H9 (cell line): Measurements from ENCODE around the gene STKLD1. TPM values are rescaled to one million over a fixed set of nuclear protein-coding genes. Genes with fewer than 3 reads are reported as not detected.

Experiments used
- DNase-seq: peaks from one replicate; pipeline ENCODE4 v3.0.0-alpha.2; 2017
- H2AFZ ChIP-seq: one replicate; pipeline ENCODE4 v1.6.1; 2013; ENCODE audit warnings: mild to moderate bottlenecking, low read length, control low read depth, moderate library complexity
- H2AK5ac ChIP-seq: 2 replicates; pipeline ENCODE4 v1.6.1; 2013; ENCODE audit warnings: low read length, control low read depth, mixed read lengths; ENCODE audit not compliant: insufficient read length
- H2BK120ac ChIP-seq: one replicate; pipeline ENCODE4 v1.6.1; 2013; ENCODE audit warnings: low read depth, mild to moderate bottlenecking, low read length, control low read depth, inconsistent platforms; ENCODE audit not compliant: poor library complexity, severe bottlenecking
- H2BK12ac ChIP-seq: 2 replicates; pipeline ENCODE4 v1.6.1; 2013; ENCODE audit warnings: low read length, control low read depth, mixed read lengths, low read depth; ENCODE audit not compliant: insufficient read length
- H2BK15ac ChIP-seq: 2 replicates; pipeline ENCODE4 v1.6.1; 2013; ENCODE audit warnings: low read depth, low read length, control low read depth
- H2BK20ac ChIP-seq: one replicate; pipeline ENCODE4 v1.6.1; 2013; ENCODE audit warnings: low read depth, mild to moderate bottlenecking, low read length, control low read depth, inconsistent platforms; ENCODE audit not compliant: poor library complexity, severe bottlenecking
- H2BK5ac ChIP-seq: 2 replicates; pipeline ENCODE4 v1.6.1; 2013; ENCODE audit warnings: low read length, control low read depth, mixed read lengths; ENCODE audit not compliant: insufficient read length
- H3K14ac ChIP-seq: 2 replicates; pipeline ENCODE4 v1.6.1; 2013; ENCODE audit warnings: low read length, control low read depth; ENCODE audit not compliant: insufficient read depth
- H3K18ac ChIP-seq: 2 replicates; pipeline ENCODE4 v1.6.1; 2013; ENCODE audit warnings: low read depth, mild to moderate bottlenecking, mixed read lengths, low read length, control low read depth; ENCODE audit not compliant: insufficient read length
- H3K23ac ChIP-seq: 2 replicates; pipeline ENCODE4 v1.6.1; 2013; ENCODE audit warnings: low read length, control low read depth, mixed read lengths, low read depth; ENCODE audit not compliant: insufficient read length
- H3K23me2 ChIP-seq: 2 replicates; pipeline ENCODE4 v1.6.1; 2013; ENCODE audit warnings: low read depth, mild to moderate bottlenecking, mixed read lengths, low read length, control low read depth; ENCODE audit not compliant: insufficient read length, poor library complexity, severe bottlenecking
- H3K27ac ChIP-seq: 2 replicates; pipeline ENCODE4 v1.5.1; 2013; ENCODE audit warnings: low read length, control low read depth, mixed read lengths, low read depth; ENCODE audit not compliant: insufficient read length
- H3K27me3 ChIP-seq: 2 replicates; pipeline ENCODE4 v1.6.1; 2013; ENCODE audit warnings: low read length, control low read depth, inconsistent platforms; ENCODE audit not compliant: insufficient read depth
- H3K4ac ChIP-seq: 2 replicates; pipeline ENCODE4 v1.6.1; 2013; ENCODE audit warnings: low read depth, mild to moderate bottlenecking, control low read depth, inconsistent platforms, low read length, moderate library complexity
- H3K4me1 ChIP-seq: 2 replicates; pipeline ENCODE4 v1.6.1; 2013; ENCODE audit warnings: low read length, control low read depth, inconsistent platforms; ENCODE audit not compliant: insufficient read depth
- H3K4me2 ChIP-seq: 2 replicates; pipeline ENCODE4 v1.6.1; 2013; ENCODE audit warnings: low read length, control low read depth, mixed read lengths; ENCODE audit not compliant: insufficient read length, insufficient read depth
- H3K56ac ChIP-seq: 2 replicates; pipeline ENCODE4 v1.6.1; 2013; ENCODE audit warnings: low read depth, mild to moderate bottlenecking, mixed read lengths, low read length, control low read depth; ENCODE audit not compliant: insufficient read length
- H3K79me1 ChIP-seq: 2 replicates; pipeline ENCODE4 v1.6.1; 2013; ENCODE audit warnings: low read depth, mild to moderate bottlenecking, moderate library complexity, low read length, control low read depth, inconsistent platforms; ENCODE audit not compliant: insufficient read depth, poor library complexity, severe bottlenecking
- H3K79me2 ChIP-seq: 2 replicates; pipeline ENCODE4 v1.6.1; 2013; ENCODE audit warnings: low read length, control low read depth, inconsistent platforms; ENCODE audit not compliant: insufficient read depth
- H3K9ac ChIP-seq: 2 replicates; pipeline ENCODE4 v1.6.1; 2013; ENCODE audit warnings: low read length, control low read depth, mixed read lengths; ENCODE audit not compliant: insufficient read length; ENCODE audit errors: extremely low read depth
- H3K9me3 ChIP-seq: one replicate; pipeline ENCODE4 v1.6.1; 2013; ENCODE audit warnings: low read depth, low read length, inconsistent platforms; ENCODE audit not compliant: control insufficient read depth
- H3T11ph ChIP-seq: one replicate; pipeline ENCODE4 v1.6.1; 2013; ENCODE audit warnings: mild to moderate bottlenecking, low read length, control low read depth, inconsistent platforms
- H4K20me1 ChIP-seq: one replicate; pipeline ENCODE4 v1.6.1; 2013; ENCODE audit not compliant: control insufficient read depth, insufficient read length, insufficient read depth
- H4K5ac ChIP-seq: 2 replicates; pipeline ENCODE4 v1.6.1; 2013; ENCODE audit warnings: low read depth, mild to moderate bottlenecking, mixed read lengths, low read length, control low read depth; ENCODE audit not compliant: insufficient read length
- H4K8ac ChIP-seq: replicated peaks from 2 replicates; pipeline ENCODE4 v1.6.1; 2013; ENCODE audit warnings: low read length, control low read depth, mixed read lengths, low read depth; ENCODE audit not compliant: insufficient read length
- H4K91ac ChIP-seq: 2 replicates; pipeline ENCODE4 v1.6.1; 2013; ENCODE audit warnings: low read depth, mild to moderate bottlenecking, moderate library complexity, mixed read lengths, low read length, control low read depth; ENCODE audit not compliant: insufficient read length
- H3K27ac Mint-ChIP-seq, 3 experiments: 2 replicates in 2 of 3; 3 replicates in 1 of 3; pipeline ENCODE4 v1.8.0; 2020 to 2021; ENCODE audit warnings: mixed read lengths in 3 of 3, mild to moderate bottlenecking in 1 of 3, moderate library complexity in 1 of 3
- H3K27me3 Mint-ChIP-seq: 2 replicates; pipeline ENCODE4 v1.8.0; 2021; ENCODE audit warnings: low read depth, mild to moderate bottlenecking, moderate library complexity, mixed read lengths
- H3K36me3 Mint-ChIP-seq, 3 experiments: 2 replicates in 2 of 3; 3 replicates in 1 of 3; pipeline ENCODE4 v1.8.0; 2020 to 2021; ENCODE audit warnings: low read depth in 3 of 3, mixed read lengths in 3 of 3; ENCODE audit not compliant: insufficient read depth in 1 of 3
- H3K4me1 Mint-ChIP-seq, 2 experiments: 2 replicates each; pipeline ENCODE4 v1.8.0; 2020; ENCODE audit warnings: mixed read lengths in 2 of 2
- H3K4me3 Mint-ChIP-seq, 2 experiments: 2 replicates in 1 of 2; 3 replicates in 1 of 2; pipeline ENCODE4 v1.8.0; 2020 to 2021; ENCODE audit warnings: mild to moderate bottlenecking in 2 of 2, mixed read lengths in 2 of 2, moderate library complexity in 1 of 2
- H3K9me3 Mint-ChIP-seq, 2 experiments: 2 replicates in 1 of 2; 3 replicates in 1 of 2; pipeline ENCODE4 v1.8.0; 2020; ENCODE audit warnings: mild to moderate bottlenecking in 2 of 2, mixed read lengths in 2 of 2, moderate library complexity in 1 of 2
- CTCF ChIP-seq: fragments of 200-600 bp; sonication (generic); conservative IDR thresholded peaks from 3 replicates; pipeline ENCODE4 v1.8.0; 2021; ENCODE audit warnings: antibody characterized with exemption, mild to moderate bottlenecking
- WGBS: extraction: QIAGEN DNeasy Blood & Tissue Kit; methylation state at CpG from one replicate; pipeline ENCODE4 v1.1.7; 2013; ENCODE audit warnings: missing lambda C conversion rate, low lambda C conversion rate, mixed read lengths; ENCODE audit not compliant: insufficient read length; ENCODE audit errors: extremely low coverage; 5-methylcytosine and 5-hydroxymethylcytosine counted together
- total RNA-seq: library from RNA; stranded (reverse); gene quantifications from 2 replicates; pipeline ENCODE4 v1.2.1, GENCODE V29; 2021

STKLD1 gene
- total RNA-seq, 1 experiment from 2014 or later, result 0.57 TPM

GRCh38 chr9:133429641-133430161, 53.5 kb downstream of the STKLD1 start:
- peak; percentile 87 for DNase-seq
- peak overlapping the region; percentile 61 to 78 for H3K4me3 Mint-ChIP-seq
- no CpG with 5 or more reads among the region's 49 CpGs for WGBS
- peaks cover 0 to 12% (median 7%) of the 10 kb centered on the region in 3 experiments; a peak in 6 of 7 replicates for H3K36me3 Mint-ChIP-seq
- Histone ChIP-seq H2BK20ac (no peak overlapping the region), H3K27me3 (peaks cover 2% of the 10 kb centered on the region; the same call in 1 of the 2 replicates), H2BK120ac (no peak overlapping the region), H4K8ac (no peak overlapping the region), H4K5ac (no peak overlapping the region), H3K9me3 (no peaks in the 10 kb centered on the region), H3K9ac (no peak overlapping the region), H3K79me1 (no peaks in the 10 kb centered on the region), H3K14ac (no peak overlapping the region), H2BK15ac (no peak overlapping the region), H2BK12ac (no peak overlapping the region), H3K4me1 (no peaks in the 10 kb centered on the region), H3K4ac (no peak overlapping the region), H4K91ac (no peak overlapping the region), H2BK5ac (no peak overlapping the region), H3K27ac (no peak overlapping the region), H4K20me1 (no peaks in the 10 kb centered on the region), H3K4me2 (peak overlapping the region; percentile 40), H3K79me2 (no peaks in the 10 kb centered on the region; the same call in 1 of the 2 replicates), H3T11ph (no peak overlapping the region), H3K23ac (no peak overlapping the region), H3K18ac (no peak overlapping the region), H2AK5ac (no peak overlapping the region), H3K56ac (no peak overlapping the region), H2AFZ (no peak overlapping the region), H3K23me2 (peaks cover 7% of the 10 kb centered on the region)
- H3K4me1 Mint-ChIP-seq, result peaks cover 7% of the 10 kb centered on the region in 2 experiments; a peak in 3 of 4 replicates
- H3K27me3 Mint-ChIP-seq, result peaks cover 24% of the 10 kb centered on the region
- H3K9me3 Mint-ChIP-seq, result peaks cover 4 to 7% of the 10 kb centered on the region in 2 experiments; a peak in 4 of 5 replicates
- peak; percentile 66 for TF ChIP-seq CTCF
- H3K27ac Mint-ChIP-seq, result no peak overlapping the region
